Daoy (cell line): ENCODE data around the gene PRSS2. TPM values are rescaled to one million over a fixed set of nuclear protein-coding genes. Genes with fewer than 3 reads are reported as not detected.

Experiments
- DNase-seq: peaks from one replicate; pipeline ENCODE4 v3.0.0-alpha.2; 2015; ENCODE audit warnings: low read depth
- total RNA-seq: library from RNA; depleted of rRNA; stranded (reverse); fragments of >200 nt; shearing (Covaris generic); gene quantifications from 2 replicates; pipeline ENCODE4 v1.2.3, GENCODE V29; 2014

The PRSS2 gene
- total RNA-seq, 1 experiment from 2014 or later: not detected

GRCh38 chr7:142787034-142787768 lies 16.4 kb downstream of the PRSS2 start:
- no peak for DNase-seq

GRCh38 chr7:142787783-142788182 lies 17.0 kb downstream of the PRSS2 start:
- no peak for DNase-seq

GRCh38 chr7:142788303-142789289 lies 17.8 kb downstream of the PRSS2 start:
- DNase-seq: no peak

GRCh38 chr7:142789441-142789840 lies 18.7 kb downstream of the PRSS2 start:
- no peak for DNase-seq

GRCh38 chr7:142790056-142790455 lies 19.3 kb downstream of the PRSS2 start:
- no peak for DNase-seq

GRCh38 chr7:142790555-142790954 lies 19.8 kb downstream of the PRSS2 start:
- no peak for DNase-seq

GRCh38 chr7:142791502-142791901 lies 20.7 kb downstream of the PRSS2 start:
- DNase-seq: no peak

GRCh38 chr7:142792129-142792528 lies 21.4 kb downstream of the PRSS2 start:
- no peak for DNase-seq

- DNase-seq: no peak
Measured at GRCh38 chr7:142792593-142792992, 21.8 kb downstream of the PRSS2 start.

- no peak for DNase-seq
Measured at GRCh38 chr7:142793156-142793555, 22.4 kb downstream of the PRSS2 start.

GRCh38 chr7:142795339-142795863 lies 24.6 kb downstream of the PRSS2 start:
- DNase-seq: peak; percentile 76

GRCh38 chr7:142796001-142796500 lies 25.3 kb downstream of the PRSS2 start:
- DNase-seq: no peak

GRCh38 chr7:142796501-142797390 lies 26.0 kb downstream of the PRSS2 start:
- DNase-seq: peak; percentile 59

- DNase-seq: peak; percentile 50
Measured at GRCh38 chr7:142797391-142798377, 26.9 kb downstream of the PRSS2 start.

GRCh38 chr7:142798451-142799436 lies 28.0 kb downstream of the PRSS2 start:
- no peak for DNase-seq

GRCh38 chr7:142799437-142799835 lies 28.7 kb downstream of the PRSS2 start:
- no peak for DNase-seq

GRCh38 chr7:142800088-142800487 lies 29.3 kb downstream of the PRSS2 start:
- DNase-seq: peak; percentile 52

- peak; percentile 2 for DNase-seq
Measured at GRCh38 chr7:142800699-142801260, 30.0 kb downstream of the PRSS2 start.
